Sigmoid colon (tissue), 4 donors: ENCODE data around the gene METTL25.

Source experiments
- CTCF ChIP-seq, 4 experiments: fragments of 450-650 bp in 3 of 4; fragments of 200-600 bp in 1 of 4; IDR thresholded peaks; one replicate each; pipeline ENCODE4 v1.5.1; 2016 to 2019; ENCODE audit warnings: antibody characterized with exemption in 4 of 4, mild to moderate bottlenecking in 3 of 4, moderate library complexity in 2 of 4
- EP300 ChIP-seq, 4 donors: sonication (generic); formaldehyde crosslinking; IDR thresholded peaks; one replicate each; pipeline ENCODE4 v1.6.1; 2017; ENCODE audit warnings: antibody characterized with exemption in 4 of 4
- POLR2A ChIP-seq, 2 donors: fragments of 450-650 bp; IDR thresholded peaks; one replicate each; pipeline ENCODE4 v1.6.1; 2016; ENCODE audit warnings: antibody characterized with exemption in 2 of 2, mild to moderate bottlenecking in 2 of 2, moderate library complexity in 2 of 2
- POLR2AphosphoS5 ChIP-seq, 4 donors: sonication (generic); formaldehyde crosslinking; IDR thresholded peaks; one replicate each; pipeline ENCODE4 v1.6.1; 2017; ENCODE audit warnings: antibody characterized with exemption in 4 of 4

- TF ChIP-seq CTCF (IDR thresholded peaks at IDR 0.05) (no peak), POLR2A (IDR thresholded peaks at IDR 0.05) (no peak), EP300 (IDR thresholded peaks at IDR 0.05) (no peak), POLR2AphosphoS5 (IDR thresholded peaks at IDR 0.05) (no peak)
Measured at GRCh38 chr12:82415402-82415801, 57.1 kb downstream of the METTL25 start.
